Liver (tissue), 9 donors: Measurements from ENCODE around the gene PCGF2. TPM values are rescaled to one million over a fixed set of nuclear protein-coding genes. Genes with fewer than 3 reads are reported as not detected.

Experiments
- DNase-seq: peaks from one replicate; pipeline ENCODE4 v3.0.0-alpha.2; 2017; ENCODE audit warnings: low spot score
- H3K27ac ChIP-seq, 2 donors: one replicate each; pipeline ENCODE4 v1.7.0; 2013; ENCODE audit warnings: inconsistent platforms in 2 of 2, low read length in 2 of 2, control low read depth in 1 of 2, low read depth in 1 of 2, mild to moderate bottlenecking in 1 of 2
- H3K27me3 ChIP-seq, 4 donors: one replicate each; pipeline versions ENCODE4 v1.6.1 to v1.7.0; 2013; ENCODE audit warnings: low read length in 3 of 4, inconsistent platforms in 1 of 4, mild to moderate bottlenecking in 1 of 4, moderate library complexity in 1 of 4; ENCODE audit not compliant: control insufficient read depth in 4 of 4, insufficient read depth in 4 of 4
- H3K36me3 ChIP-seq, 4 donors: one replicate each; pipeline versions ENCODE4 v1.6.1 to v1.7.0; 2013; ENCODE audit warnings: low read length in 3 of 4, mild to moderate bottlenecking in 3 of 4, low read depth in 1 of 4, moderate library complexity in 1 of 4; ENCODE audit not compliant: control insufficient read depth in 4 of 4, insufficient read depth in 3 of 4
- H3K4me1 ChIP-seq, 4 donors: one replicate each; pipeline versions ENCODE4 v1.6.1 to v1.7.0; 2013; ENCODE audit warnings: low read length in 3 of 4, mild to moderate bottlenecking in 3 of 4, moderate library complexity in 1 of 4; ENCODE audit not compliant: control insufficient read depth in 4 of 4, insufficient read depth in 4 of 4
- H3K4me3 ChIP-seq, 3 donors: one replicate each; pipeline versions ENCODE4 v1.6.1 to v1.7.0; 2013; ENCODE audit warnings: low read length in 3 of 3, control low read depth in 1 of 3, low read depth in 1 of 3, mild to moderate bottlenecking in 1 of 3
- H3K9ac ChIP-seq, 2 donors: one replicate each; pipeline ENCODE4 v1.7.0; 2013; ENCODE audit warnings: low read length in 2 of 2, mild to moderate bottlenecking in 2 of 2, moderate library complexity in 2 of 2, control low read depth in 1 of 2, low read depth in 1 of 2
- H3K9me3 ChIP-seq, 4 donors: one replicate each; pipeline versions ENCODE4 v1.6.1 to v1.7.0; 2013; ENCODE audit warnings: low read length in 3 of 4; ENCODE audit not compliant: control insufficient read depth in 4 of 4
- EGR1 ChIP-seq, 2 donors: IDR thresholded peaks; 2 replicates each; pipeline ENCODE4 v1.6.1; 2016 to 2018; ENCODE audit warnings: antibody characterized with exemption in 2 of 2, low read depth in 2 of 2
- FOXA1 ChIP-seq: IDR thresholded peaks from 2 replicates; pipeline ENCODE4 v1.6.1; 2016; ENCODE audit warnings: antibody characterized with exemption
- FOXA2 ChIP-seq: IDR thresholded peaks from 2 replicates; pipeline ENCODE4 v1.6.1; 2016; ENCODE audit warnings: antibody characterized with exemption
- GABPA ChIP-seq, 2 donors: IDR thresholded peaks in 1 of 2; conservative IDR thresholded peaks in 1 of 2; 2 replicates each; pipeline ENCODE4 v1.6.1; 2016; ENCODE audit warnings: antibody characterized with exemption in 2 of 2, mild to moderate bottlenecking in 1 of 2, moderate library complexity in 1 of 2
- HNF4A ChIP-seq, 2 donors: conservative IDR thresholded peaks; 2 replicates each; pipeline ENCODE4 v1.6.1; 2016; ENCODE audit warnings: antibody characterized with exemption in 2 of 2, mild to moderate bottlenecking in 2 of 2
- HNF4G ChIP-seq: IDR thresholded peaks from 2 replicates; pipeline ENCODE4 v1.6.1; 2016; ENCODE audit warnings: antibody characterized with exemption
- JUND ChIP-seq, 2 donors: IDR thresholded peaks; 2 replicates each; pipeline ENCODE4 v1.6.1; 2016; ENCODE audit warnings: antibody characterized with exemption in 2 of 2
- MAX ChIP-seq: IDR thresholded peaks from 2 replicates; pipeline ENCODE4 v1.6.1; 2016; ENCODE audit warnings: antibody characterized with exemption
- NR2F2 ChIP-seq: IDR thresholded peaks from 2 replicates; pipeline ENCODE4 v1.6.1; 2016; ENCODE audit warnings: antibody characterized with exemption
- RAD21 ChIP-seq, 2 donors: IDR thresholded peaks; 2 replicates each; pipeline ENCODE4 v1.6.1; 2016; ENCODE audit warnings: antibody characterized with exemption in 2 of 2, mild to moderate bottlenecking in 2 of 2
- REST ChIP-seq: IDR thresholded peaks from 2 replicates; pipeline ENCODE4 v1.6.1; 2016; ENCODE audit warnings: antibody characterized with exemption, mild to moderate bottlenecking
- RXRA ChIP-seq, 2 donors: IDR thresholded peaks; 2 replicates each; pipeline ENCODE4 v1.6.1; 2017 to 2018; ENCODE audit warnings: antibody characterized with exemption in 2 of 2, mild to moderate bottlenecking in 1 of 2
- SP1 ChIP-seq: IDR thresholded peaks from 2 replicates; pipeline ENCODE4 v1.6.1; 2018; ENCODE audit warnings: antibody characterized with exemption, mild to moderate bottlenecking
- TAF1 ChIP-seq: conservative IDR thresholded peaks from 2 replicates; pipeline ENCODE4 v1.6.1; 2016; ENCODE audit warnings: antibody characterized with exemption, mild to moderate bottlenecking
- YY1 ChIP-seq: IDR thresholded peaks from 2 replicates; pipeline ENCODE4 v1.6.1; 2016; ENCODE audit warnings: antibody characterized with exemption, mild to moderate bottlenecking
- WGBS: extraction: QIAGEN DNeasy Blood & Tissue Kit; methylation state at CpG from one replicate; pipeline ENCODE4 v1.1.7; 2013; 5-methylcytosine and 5-hydroxymethylcytosine counted together
- polyA plus RNA-seq, 2 donors: library from polyadenylated mRNA; stranded (reverse) in 1 of 2; unstranded in 1 of 2; fragments of 200-250 nt in 1 of 2; fragments of >200 nt in 1 of 2; fragmentation: Nextera tagmentation in 1 of 2; extraction: Ambion mirVana in 1 of 2; gene quantifications; one replicate each; pipeline versions ENCODE4 v1.2.1 to v1.2.3, GENCODE V29; 2013 to 2015
- total RNA-seq, 2 donors: library from RNA; depleted of rRNA; stranded (reverse); fragments of >200 nt; gene quantifications; one replicate each; pipeline ENCODE4 v1.2.3, GENCODE V29; 2014
- TF ChIP-seq, protein P1 (sequence below): fragments of 150-350 bp; IDR thresholded peaks from 2 replicates; pipeline ENCODE4 v1.5.1; 2017; ENCODE audit warnings: improper control_type of control experiment, low read depth, low read length; ENCODE audit not compliant: missing input control
- TF ChIP-seq, protein P2 (sequence below): IDR thresholded peaks from 2 replicates; pipeline ENCODE4 v1.6.1; 2016; ENCODE audit warnings: antibody characterized with exemption
- TF ChIP-seq, protein P3 (sequence below): IDR thresholded peaks from 2 replicates; pipeline ENCODE4 v1.6.1; 2016; ENCODE audit warnings: antibody characterized with exemption
- donor health status: healthy.
- donor health status: healthy.
- donor health status: healthy.
- donor health status: healthy.
- donor health status: healthy.

PCGF2 gene
- total and polyA plus RNA-seq, 4 donors = 1.2 to 3.2 (median 1.8) TPM

DNA sequence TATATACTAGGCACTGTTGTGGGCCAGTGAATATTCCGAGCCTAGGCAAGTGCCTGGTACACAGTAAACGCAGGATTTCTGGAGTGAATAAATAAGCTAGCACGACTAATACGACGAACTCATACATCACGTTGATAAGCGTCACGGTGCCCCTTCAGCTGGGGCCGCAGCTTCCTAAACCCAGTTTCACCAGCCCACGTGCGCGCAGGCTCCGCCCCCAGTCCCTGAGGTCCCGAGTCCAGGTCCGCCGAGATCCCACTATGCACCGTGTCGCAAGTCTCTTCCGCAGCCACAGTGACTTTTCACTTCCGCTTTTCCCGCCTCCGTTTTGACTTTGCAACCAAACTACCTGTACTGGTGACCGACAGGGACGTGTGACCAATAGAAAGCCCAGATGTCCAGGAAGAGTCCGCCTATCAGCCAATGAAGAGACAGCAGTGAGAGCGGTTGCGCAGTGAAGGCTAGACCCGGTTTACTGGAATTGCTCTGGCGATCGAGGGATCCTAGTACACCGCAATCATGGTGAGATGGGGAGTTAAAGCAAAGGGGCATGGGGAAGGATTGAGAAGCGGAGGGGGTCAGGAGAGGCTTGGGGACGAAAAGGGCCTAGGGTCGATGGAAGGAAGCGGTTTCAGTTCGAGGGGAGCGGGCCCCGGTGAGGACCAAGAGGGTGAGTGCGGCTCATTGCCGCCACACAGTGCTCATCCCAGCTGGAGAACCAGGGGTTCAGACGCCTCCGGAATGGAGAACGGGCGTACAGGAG is 4.4 kb upstream of the PCGF2 start, which contains the start of gene PSMB3:
Gene PSMB3, plus strand, starts transcription at position 434 of the 763 bp plus-strand sequence. Its CDS starts 86 bp downstream, at position 520.
- WGBS = under 1% methylated on average over 44 of the region's 44 CpGs
- peak within 1 kb of the TSS; percentile 89 to 94 for H3K27ac ChIP-seq
- DNase-seq = peak; percentile 93
- no peaks in the 10 kb centered on the region for H3K9me3 ChIP-seq
- TF ChIP-seq SP1 (peak; percentile 96), HNF4A (conservative IDR thresholded peaks at IDR 0.05) (peak; percentile 71 to 87), NR2F2 (peak; percentile 55), YY1 (peak; percentile 45), HNF4G (peak; percentile 36), TAF1 (no peak), JUND (IDR thresholded peaks at IDR 0.05) (no peak), RAD21 (IDR thresholded peaks at IDR 0.05) (peak; percentile 51 to 52), REST (peak; percentile 61), FOXA2 (no peak), MAX (peak; percentile 99), FOXA1 (peak; percentile 59), EGR1 (IDR thresholded peaks at IDR 0.05; ENCODE audit: low read depth in 2 of 2) (peak; percentile 83 to 90), RXRA (IDR thresholded peaks at IDR 0.05) (peak; percentile 43 to 53), GABPA (IDR thresholded peaks at IDR 0.05 in 1 of 2, conservative IDR thresholded peaks at IDR 0.05 in 1 of 2) (peak; percentile 62 to 95)
- TF ChIP-seq, protein P1, sequence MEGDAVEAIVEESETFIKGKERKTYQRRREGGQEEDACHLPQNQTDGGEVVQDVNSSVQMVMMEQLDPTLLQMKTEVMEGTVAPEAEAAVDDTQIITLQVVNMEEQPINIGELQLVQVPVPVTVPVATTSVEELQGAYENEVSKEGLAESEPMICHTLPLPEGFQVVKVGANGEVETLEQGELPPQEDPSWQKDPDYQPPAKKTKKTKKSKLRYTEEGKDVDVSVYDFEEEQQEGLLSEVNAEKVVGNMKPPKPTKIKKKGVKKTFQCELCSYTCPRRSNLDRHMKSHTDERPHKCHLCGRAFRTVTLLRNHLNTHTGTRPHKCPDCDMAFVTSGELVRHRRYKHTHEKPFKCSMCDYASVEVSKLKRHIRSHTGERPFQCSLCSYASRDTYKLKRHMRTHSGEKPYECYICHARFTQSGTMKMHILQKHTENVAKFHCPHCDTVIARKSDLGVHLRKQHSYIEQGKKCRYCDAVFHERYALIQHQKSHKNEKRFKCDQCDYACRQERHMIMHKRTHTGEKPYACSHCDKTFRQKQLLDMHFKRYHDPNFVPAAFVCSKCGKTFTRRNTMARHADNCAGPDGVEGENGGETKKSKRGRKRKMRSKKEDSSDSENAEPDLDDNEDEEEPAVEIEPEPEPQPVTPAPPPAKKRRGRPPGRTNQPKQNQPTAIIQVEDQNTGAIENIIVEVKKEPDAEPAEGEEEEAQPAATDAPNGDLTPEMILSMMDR = no peak
- TF ChIP-seq, protein P2, sequence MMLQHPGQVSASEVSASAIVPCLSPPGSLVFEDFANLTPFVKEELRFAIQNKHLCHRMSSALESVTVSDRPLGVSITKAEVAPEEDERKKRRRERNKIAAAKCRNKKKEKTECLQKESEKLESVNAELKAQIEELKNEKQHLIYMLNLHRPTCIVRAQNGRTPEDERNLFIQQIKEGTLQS = no peak
- TF ChIP-seq, protein P3, sequence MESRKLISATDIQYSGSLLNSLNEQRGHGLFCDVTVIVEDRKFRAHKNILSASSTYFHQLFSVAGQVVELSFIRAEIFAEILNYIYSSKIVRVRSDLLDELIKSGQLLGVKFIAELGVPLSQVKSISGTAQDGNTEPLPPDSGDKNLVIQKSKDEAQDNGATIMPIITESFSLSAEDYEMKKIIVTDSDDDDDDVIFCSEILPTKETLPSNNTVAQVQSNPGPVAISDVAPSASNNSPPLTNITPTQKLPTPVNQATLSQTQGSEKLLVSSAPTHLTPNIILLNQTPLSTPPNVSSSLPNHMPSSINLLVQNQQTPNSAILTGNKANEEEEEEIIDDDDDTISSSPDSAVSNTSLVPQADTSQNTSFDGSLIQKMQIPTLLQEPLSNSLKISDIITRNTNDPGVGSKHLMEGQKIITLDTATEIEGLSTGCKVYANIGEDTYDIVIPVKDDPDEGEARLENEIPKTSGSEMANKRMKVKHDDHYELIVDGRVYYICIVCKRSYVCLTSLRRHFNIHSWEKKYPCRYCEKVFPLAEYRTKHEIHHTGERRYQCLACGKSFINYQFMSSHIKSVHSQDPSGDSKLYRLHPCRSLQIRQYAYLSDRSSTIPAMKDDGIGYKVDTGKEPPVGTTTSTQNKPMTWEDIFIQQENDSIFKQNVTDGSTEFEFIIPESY = peak; percentile 97
- peak within 1 kb of the TSS; percentile 84 to 91 for H3K9ac ChIP-seq
- H3K4me1 ChIP-seq = peaks cover 13 to 52% (median 41%) of the 10 kb centered on the region in 4 donors
- peak within 1 kb of the TSS; percentile 76 to 99 (median 94) for H3K4me3 ChIP-seq
- no peaks in the 10 kb centered on the region for H3K27me3 ChIP-seq
- H3K36me3 ChIP-seq = peaks cover 3 to 11% (median 9%) of the 10 kb centered on the region in 4 donors
